CD14-positive monocyte (primary cell): ENCODE measurements around the gene C9orf152. TPM values are rescaled to one million over a fixed set of nuclear protein-coding genes. Genes with fewer than 3 reads are reported as not detected.

Source experiments
- DNase-seq, 3 donors: peaks; one replicate each; pipeline ENCODE4 v3.0.0-alpha.2; 2011 to 2022
- H2AFZ ChIP-seq: 2 replicates; pipeline ENCODE4 v1.6.0; 2012; ENCODE audit warnings: mild to moderate bottlenecking, low read depth, low read length, inconsistent platforms; ENCODE audit not compliant: insufficient read depth, poor library complexity, severe bottlenecking
- H3K27ac ChIP-seq, 2 donors: 1 replicate in 1 of 2; 2 replicates in 1 of 2; pipeline ENCODE4 v1.5.1; 2012 to 2013; ENCODE audit warnings: low read length in 2 of 2, control low read depth in 1 of 2, inconsistent platforms in 1 of 2, low read depth in 1 of 2, mild to moderate bottlenecking in 1 of 2
- H3K27me3 ChIP-seq, 2 donors: one replicate each; pipeline versions ENCODE4 v1.6.0 to v1.6.1; 2011 to 2013; ENCODE audit warnings: low read length in 2 of 2; ENCODE audit not compliant: control insufficient read depth in 2 of 2, insufficient read depth in 2 of 2
- H3K36me3 ChIP-seq, 2 donors: replicated peaks in 1 of 2; 1 replicate in 1 of 2; 2 replicates in 1 of 2; pipeline versions ENCODE4 v1.5.1 to v1.6.1; 2012 to 2013; ENCODE audit warnings: low read length in 2 of 2, control low read depth in 1 of 2, inconsistent platforms in 1 of 2, mild to moderate bottlenecking in 1 of 2; ENCODE audit not compliant: insufficient read depth in 2 of 2, control insufficient read depth in 1 of 2
- H3K4me1 ChIP-seq, 2 donors: 1 replicate in 1 of 2; 2 replicates in 1 of 2; pipeline versions ENCODE4 v1.5.1 to v1.6.1; 2012 to 2013; ENCODE audit warnings: low read length in 2 of 2, control low read depth in 1 of 2, inconsistent platforms in 1 of 2, mild to moderate bottlenecking in 1 of 2, moderate library complexity in 1 of 2; ENCODE audit not compliant: insufficient read depth in 2 of 2, control insufficient read depth in 1 of 2
- H3K4me2 ChIP-seq: replicated peaks from 2 replicates; pipeline ENCODE3; 2012; ENCODE audit warnings: low read length, moderate library complexity, mild to moderate bottlenecking; ENCODE audit not compliant: poor library complexity, severe bottlenecking; ENCODE audit errors: extremely low read depth
- H3K4me3 ChIP-seq, 3 experiments: fragments of 200-600 bp in 1 of 3; sonication (generic) in 1 of 3; replicated peaks in 1 of 3; 1 replicate in 2 of 3; 2 replicates in 1 of 3; pipeline ENCODE4 v1.5.1; 2011 to 2013; ENCODE audit warnings: low read length in 3 of 3, mild to moderate bottlenecking in 3 of 3, control low read depth in 2 of 3, low read depth in 2 of 3, inconsistent platforms in 1 of 3, moderate library complexity in 1 of 3
- H3K79me2 ChIP-seq: 2 replicates; pipeline ENCODE4 v1.6.0; 2012; ENCODE audit warnings: mild to moderate bottlenecking, control low read depth, inconsistent platforms, low read length, moderate library complexity; ENCODE audit not compliant: insufficient read depth
- H3K9ac ChIP-seq: 2 replicates; pipeline ENCODE4 v1.6.0; 2017; ENCODE audit warnings: low read length, mild to moderate bottlenecking; ENCODE audit not compliant: insufficient read depth, poor library complexity, severe bottlenecking
- H3K9me3 ChIP-seq, 2 donors: replicated peaks in 1 of 2; 1 replicate in 1 of 2; 2 replicates in 1 of 2; pipeline versions ENCODE4 v1.5.1 to v1.6.1; 2012 to 2013; ENCODE audit warnings: low read length in 2 of 2, control low read depth in 1 of 2; ENCODE audit not compliant: control insufficient read depth in 1 of 2, insufficient read depth in 1 of 2
- H4K20me1 ChIP-seq: 2 replicates; pipeline ENCODE4 v1.6.0; 2012; ENCODE audit warnings: mild to moderate bottlenecking, low read length, control low read depth, moderate library complexity; ENCODE audit not compliant: insufficient read depth
- H3K27ac Mint-ChIP-seq, 7 donors: one replicate each; pipeline ENCODE4 v1.8.0; 2020; ENCODE audit warnings: mild to moderate bottlenecking in 7 of 7, mixed read lengths in 7 of 7, moderate library complexity in 6 of 7, inconsistent platforms in 2 of 7
- H3K27me3 Mint-ChIP-seq, 3 donors: one replicate each; pipeline ENCODE4 v1.8.0; 2021 to 2022; ENCODE audit warnings: low read depth in 3 of 3, mild to moderate bottlenecking in 3 of 3, mixed read lengths in 3 of 3, moderate library complexity in 3 of 3, inconsistent platforms in 1 of 3
- H3K36me3 Mint-ChIP-seq, 2 donors: one replicate each; pipeline ENCODE4 v1.8.0; 2020; ENCODE audit warnings: mixed read lengths in 2 of 2, inconsistent platforms in 1 of 2, mild to moderate bottlenecking in 1 of 2
- H3K4me1 Mint-ChIP-seq: one replicate; pipeline ENCODE4 v1.8.0; 2020; ENCODE audit warnings: mild to moderate bottlenecking, mixed read lengths
- H3K4me3 Mint-ChIP-seq, 2 donors: one replicate each; pipeline ENCODE4 v1.8.0; 2020; ENCODE audit warnings: mild to moderate bottlenecking in 2 of 2, mixed read lengths in 2 of 2, moderate library complexity in 1 of 2
- H3K9me3 Mint-ChIP-seq, 7 donors: one replicate each; pipeline ENCODE4 v1.8.0; 2020 to 2022; ENCODE audit warnings: mixed read lengths in 7 of 7, mild to moderate bottlenecking in 6 of 7, moderate library complexity in 6 of 7, inconsistent platforms in 2 of 7
- CTCF ChIP-seq: fragments of 200-600 bp; IDR thresholded peaks from one replicate; pipeline ENCODE4 v1.8.0; 2022; ENCODE audit warnings: antibody characterized with exemption, mild to moderate bottlenecking
- WGBS: methylation state at CpG from one replicate; pipeline ENCODE4 v1.1.5; 2013; ENCODE audit warnings: missing lambda C conversion rate; ENCODE audit not compliant: insufficient coverage; 5-methylcytosine and 5-hydroxymethylcytosine counted together
- intact Hi-C, 2 donors: fragments of 100-400 bp; cut with micrococcal nuclease; formaldehyde crosslinking; loops; one replicate each; pipeline versions ENCODE4 v1.15.0 to v1.15.1; 2023
- polyA plus RNA-seq, 3 donors: library from polyadenylated mRNA; depleted of rRNA in 1 of 3; unstranded in 2 of 3; stranded (reverse) in 1 of 3; fragments of 300-500 nt in 2 of 3; fragments of >200 nt in 1 of 3; fragmentation: Illumina TruSeq in 2 of 3; gene quantifications; 1 replicate in 2 of 3; 2 replicates in 1 of 3; pipeline ENCODE4 v1.2.3, GENCODE V29; 2012 to 2021

The C9orf152 gene
- polyA plus RNA-seq, 3 donors: not detected

DNA sequence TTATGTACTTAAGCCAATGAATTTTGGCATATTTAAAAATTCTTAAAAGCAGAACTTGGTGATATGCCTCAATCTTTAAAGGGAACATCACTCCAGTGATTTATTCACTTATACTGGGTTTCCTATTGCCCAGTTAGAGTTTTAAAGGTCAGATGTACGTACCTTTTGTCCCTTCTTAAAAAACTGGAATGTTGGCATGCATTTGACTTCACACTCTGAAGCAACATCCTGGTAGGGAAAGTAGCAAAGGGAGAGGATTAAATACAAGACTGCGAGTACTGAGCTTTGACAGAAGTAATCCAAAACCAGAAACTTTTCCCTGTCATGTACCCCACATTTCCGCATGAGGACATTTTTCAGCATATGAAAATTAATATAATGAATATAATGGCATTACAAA lies 36.7 kb upstream of the C9orf152 start:
- Histone ChIP-seq H3K4me1 (no peaks in the 10 kb centered on the region), H3K27me3 (no peaks in the 10 kb centered on the region), H3K36me3 (peaks cover 51 to 69% of the 10 kb centered on the region in 2 donors), H3K9me3 (no peaks in the 10 kb centered on the region), H3K79me2 (peaks cover 5% of the 10 kb centered on the region), H3K4me3 (no peak overlapping the region), H3K27ac (no peak overlapping the region), H4K20me1 (peaks cover 8% of the 10 kb centered on the region), H3K9ac (no peak overlapping the region), H3K4me2 (no peak overlapping the region), H2AFZ (no peak overlapping the region)
- Mint-ChIP-seq H3K36me3 (peaks cover 44 to 54% of the 10 kb centered on the region in 2 donors), H3K27ac (no peak overlapping the region), H3K27me3 (no peaks in the 10 kb centered on the region), H3K9me3 (no peaks in the 10 kb centered on the region), H3K4me3 (no peak overlapping the region), H3K4me1 (no peaks in the 10 kb centered on the region)
- no peak for DNase-seq
- intact Hi-C loops: no loop called here
- TF ChIP-seq CTCF: no peak
- no CpG with 5 or more reads among the region's 3 CpGs for WGBS

DNA sequence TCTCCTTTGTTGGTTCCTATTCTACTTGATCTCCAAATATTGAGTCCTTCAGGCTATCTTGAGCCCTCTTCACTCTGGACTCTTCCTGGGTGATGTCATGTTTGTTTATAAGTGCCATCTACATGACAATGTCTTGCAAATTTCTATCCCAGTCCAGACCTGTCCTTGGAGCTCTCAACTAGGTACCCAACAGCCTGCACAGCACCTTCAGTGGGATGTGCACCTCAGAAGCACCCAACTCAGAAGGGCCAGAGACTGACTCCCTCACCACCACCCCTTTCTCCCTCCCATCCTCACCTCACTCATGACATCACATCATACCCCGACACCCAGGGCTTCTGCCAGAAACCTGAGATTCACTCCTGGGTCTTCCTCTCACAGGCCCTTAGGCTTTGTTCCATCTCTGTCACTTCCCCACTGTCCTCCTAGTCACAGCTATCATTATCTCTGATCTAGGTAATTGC lies 33.9 kb upstream of the C9orf152 start:
- TF ChIP-seq CTCF: no peak
- Mint-ChIP-seq H3K4me3 (no peak overlapping the region), H3K9me3 (peaks cover 0 to 1% (median 0%) of the 10 kb centered on the region in 7 donors), H3K27ac (no peak overlapping the region), H3K4me1 (peaks cover 9% of the 10 kb centered on the region), H3K36me3 (peaks cover 22 to 32% of the 10 kb centered on the region in 2 donors), H3K27me3 (no peaks in the 10 kb centered on the region)
- Histone ChIP-seq H3K36me3 (peaks cover 33 to 42% of the 10 kb centered on the region in 2 donors), H2AFZ (no peak overlapping the region), H3K4me3 (no peak overlapping the region), H3K4me2 (no peak overlapping the region), H3K9ac (no peak overlapping the region), H3K27me3 (no peaks in the 10 kb centered on the region), H4K20me1 (no peaks in the 10 kb centered on the region), H3K27ac (no peak overlapping the region), H3K9me3 (no peaks in the 10 kb centered on the region), H3K79me2 (no peaks in the 10 kb centered on the region), H3K4me1 (peaks cover 3 to 8% of the 10 kb centered on the region in 2 donors)
- intact Hi-C loops: no loop called here
- whole genome bisulfite sequencing: 93% methylated on average over 1 of the region's 1 CpG
- no peak for DNase-seq
